ENCODE measurements around the gene KSR2. TPM values are rescaled to one million over a fixed set of nuclear protein-coding genes. Genes with fewer than 3 reads are reported as not detected.

The KSR2 gene
- total and polyA plus RNA-seq, 10 of the 15 experiments (the other 5 are each of a cell fraction or from before 2014, with no cell fraction given): under 0.01 to 1.5 (median 0.01) TPM; not detected in 3

- no peak for TF ChIP-seq BMI1 (IDR thresholded peaks at IDR 0.05; ENCODE audit: borderline replicate concordance)
Observed at GRCh38 chr12:117882603-117883184, 86.1 kb downstream of the KSR2 start (continued).

DNA sequence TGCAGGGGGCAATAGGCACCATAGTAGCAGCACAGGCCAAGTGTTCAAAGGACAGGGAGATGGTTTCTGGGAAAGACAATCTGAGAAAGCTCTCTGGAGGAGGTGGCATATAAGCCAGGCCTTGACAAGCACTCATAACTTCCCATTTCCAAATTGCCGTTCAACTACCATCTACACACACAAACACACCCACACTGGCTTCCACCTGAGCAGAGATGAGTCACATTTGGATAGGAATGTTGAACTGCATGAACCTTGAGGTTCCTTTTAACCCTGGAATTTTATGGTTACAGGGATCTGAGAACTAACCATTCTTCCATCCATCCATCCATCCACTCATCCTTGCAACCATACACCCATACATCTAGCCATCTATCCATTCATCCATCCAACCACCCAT lies 86.6 kb downstream of the KSR2 start:
- RAD21 ChIA-PET (ENCODE audit: unreplicated experiment): no interaction called here
- SMC1A ChIA-PET (ENCODE audit: uncharacterized antibody, unreplicated experiment): no interaction called here
- in situ Hi-C loops (cut with MboI) (no loop called here), intact Hi-C loops (cut with micrococcal nuclease; ENCODE audit: unreplicated experiment) (no loop called here)
- no peak overlapping the region for H3K9ac ChIP-seq (ENCODE audit: control insufficient read depth, insufficient read depth, low read length)
- CTCF ChIA-PET: interaction anchor here (1.1 kb wide), 1 partner anchor 25 kb away, joined by 3 read pairs; no protein-coding TSS in a partner anchor
- 40% methylated on average over 1 of the region's 1 CpG for WGBS (ENCODE audit: insufficient coverage, insufficient replicate concordance, low lambda C conversion rate, missing lambda C conversion rate)
- no peak for ATAC-seq
- no peak overlapping the region for H3K27ac ChIP-seq (ENCODE audit: control insufficient read depth, insufficient read depth)
- BruUV-seq (replicated peaks): no TSS peak
- H3K4me1 ChIP-seq (ENCODE audit: control insufficient read depth, insufficient read depth, low read length): peaks cover 1% of the 10 kb centered on the region; the same call in 1 of the 2 replicates
- TF ChIP-seq MEF2A (IDR thresholded peaks at IDR 0.05; ENCODE audit: insufficient read depth, low read depth, low read length) (no peak), NRF1 (conservative IDR thresholded peaks at IDR 0.05; ENCODE audit: low read depth, low read length) (no peak), SREBF2 (IDR thresholded peaks at IDR 0.05; ENCODE audit: low read length) (no peak), HDAC6 (IDR thresholded peaks at IDR 0.05; ENCODE audit: unreplicated experiment) (no peak), POLR2A (IDR thresholded peaks at IDR 0.05; ENCODE audit: low read depth, low read length) (no peak), NFYB (IDR thresholded peaks at IDR 0.05; ENCODE audit: insufficient read depth, low read depth, low read length) (no peak)
- TF ChIP-seq, protein P1, sequence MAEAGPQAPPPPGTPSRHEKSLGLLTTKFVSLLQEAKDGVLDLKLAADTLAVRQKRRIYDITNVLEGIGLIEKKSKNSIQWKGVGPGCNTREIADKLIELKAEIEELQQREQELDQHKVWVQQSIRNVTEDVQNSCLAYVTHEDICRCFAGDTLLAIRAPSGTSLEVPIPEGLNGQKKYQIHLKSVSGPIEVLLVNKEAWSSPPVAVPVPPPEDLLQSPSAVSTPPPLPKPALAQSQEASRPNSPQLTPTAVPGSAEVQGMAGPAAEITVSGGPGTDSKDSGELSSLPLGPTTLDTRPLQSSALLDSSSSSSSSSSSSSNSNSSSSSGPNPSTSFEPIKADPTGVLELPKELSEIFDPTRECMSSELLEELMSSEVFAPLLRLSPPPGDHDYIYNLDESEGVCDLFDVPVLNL (IDR thresholded peaks at IDR 0.05; ENCODE audit: low read depth, low read length): no peak
- TF ChIP-seq, protein P2, sequence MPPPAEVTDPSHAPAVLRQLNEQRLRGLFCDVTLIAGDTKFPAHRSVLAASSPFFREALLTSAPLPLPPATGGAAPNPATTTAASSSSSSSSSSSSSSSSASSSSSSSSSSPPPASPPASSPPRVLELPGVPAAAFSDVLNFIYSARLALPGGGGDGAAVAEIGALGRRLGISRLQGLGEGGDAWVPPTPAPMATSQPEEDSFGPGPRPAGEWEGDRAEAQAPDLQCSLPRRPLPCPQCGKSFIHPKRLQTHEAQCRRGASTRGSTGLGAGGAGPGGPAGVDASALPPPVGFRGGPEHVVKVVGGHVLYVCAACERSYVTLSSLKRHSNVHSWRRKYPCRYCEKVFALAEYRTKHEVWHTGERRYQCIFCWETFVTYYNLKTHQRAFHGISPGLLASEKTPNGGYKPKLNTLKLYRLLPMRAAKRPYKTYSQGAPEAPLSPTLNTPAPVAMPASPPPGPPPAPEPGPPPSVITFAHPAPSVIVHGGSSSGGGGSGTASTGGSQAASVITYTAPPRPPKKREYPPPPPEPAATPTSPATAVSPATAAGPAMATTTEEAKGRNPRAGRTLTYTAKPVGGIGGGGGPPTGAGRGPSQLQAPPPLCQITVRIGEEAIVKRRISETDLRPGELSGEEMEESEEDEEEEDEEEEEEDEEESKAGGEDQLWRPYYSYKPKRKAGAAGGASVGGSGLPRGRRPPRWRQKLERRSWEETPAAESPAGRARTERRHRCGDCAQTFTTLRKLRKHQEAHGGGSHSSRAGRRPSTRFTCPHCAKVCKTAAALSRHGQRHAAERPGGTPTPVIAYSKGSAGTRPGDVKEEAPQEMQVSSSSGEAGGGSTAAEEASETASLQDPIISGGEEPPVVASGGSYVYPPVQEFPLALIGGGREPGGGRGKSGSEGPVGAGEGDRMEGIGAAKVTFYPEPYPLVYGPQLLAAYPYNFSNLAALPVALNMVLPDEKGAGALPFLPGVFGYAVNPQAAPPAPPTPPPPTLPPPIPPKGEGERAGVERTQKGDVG (CRISPR knock-in tag; IDR thresholded peaks at IDR 0.05): no peak
- no peaks in the 10 kb centered on the region for H3K36me3 ChIP-seq (ENCODE audit: control insufficient read depth in 2 of 2, insufficient read depth in 2 of 2, low read length in 1 of 2)
- H3K27me3 ChIP-seq (replicated peaks in 1 of 2; ENCODE audit: control insufficient read depth in 2 of 2, insufficient read depth in 2 of 2, low read length in 1 of 2): no peaks in the 10 kb centered on the region
- POLR2A ChIA-PET: no interaction called here
- H3K4me2 ChIP-seq (ENCODE audit: control insufficient read depth, insufficient read depth): no peak overlapping the region
- no peak for FAIRE-seq
- no peaks in the 10 kb centered on the region; the same call in 2 of the 3 replicates for H3K9me3 ChIP-seq (replicated peaks; ENCODE audit: control insufficient read depth, insufficient read depth, low read length)
- H3K79me2 ChIP-seq (ENCODE audit: control insufficient read depth, insufficient read depth, low read length): no peaks in the 10 kb centered on the region
- H2AFZ ChIP-seq (ENCODE audit: control insufficient read depth, low read depth, low read length): no peak overlapping the region
- H3K4me3 ChIP-seq: no peak overlapping the region
- no peak for DNase-seq (ENCODE audit: low read depth, low spot score)
- no peaks in the 10 kb centered on the region for H4K20me1 ChIP-seq (ENCODE audit: control insufficient read depth, insufficient read depth)

All from GM12878 (cell line).